ENCODE measurements around the gene ADIG.

Gene ADIG

DNA sequence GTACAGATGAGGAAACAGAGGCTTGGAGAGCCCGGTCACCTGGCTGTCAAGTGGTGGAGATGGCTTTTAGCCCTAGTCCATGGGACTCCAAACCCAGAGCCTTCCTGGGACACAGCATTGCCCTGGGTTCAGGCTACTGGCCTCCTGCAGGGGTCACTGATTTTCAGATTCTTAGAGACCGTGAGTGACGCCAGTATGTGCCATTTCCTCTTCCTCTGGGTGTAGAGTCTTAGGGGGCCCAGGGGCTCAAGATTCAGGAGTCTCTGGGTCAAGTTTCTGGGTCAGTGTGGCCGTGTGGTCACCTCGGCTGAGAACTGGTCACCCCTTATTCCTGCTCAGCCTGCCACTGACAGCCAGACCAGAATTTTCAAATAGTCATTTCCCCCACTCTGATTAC, 21.2 kb downstream of the ADIG start:
- DNase-seq = no peak
- Histone ChIP-seq H3K79me2 (ENCODE audit: low read length) (no peaks in the 10 kb centered on the region), H3F3A (ENCODE audit: insufficient read depth, low read length) (no peaks in the 10 kb centered on the region), H3K27me3 (replicated peaks; ENCODE audit: insufficient read depth, low read length) (peaks cover 12% of the 10 kb centered on the region; the same call in 1 of the 2 replicates), H3K4me1 (ENCODE audit: low read length) (no peaks in the 10 kb centered on the region), H3K27ac (ENCODE audit: low read length) (no peak overlapping the region), H3K4me2 (ENCODE audit: low read depth, low read length) (peak overlapping the region; percentile 76; the same call in 1 of the 2 replicates), H3K4me3 (ENCODE audit: low read length) (no peak overlapping the region; the same call in 1 of the 2 replicates), H3K9me2 (replicated peaks; ENCODE audit: insufficient read depth, low read length) (no peaks in the 10 kb centered on the region), H3K36me3 (replicated peaks; ENCODE audit: insufficient read depth, low read length) (no peaks in the 10 kb centered on the region), H2AFZ (ENCODE audit: low read length) (no peak overlapping the region), H4K20me1 (ENCODE audit: insufficient read depth, low read length) (no peaks in the 10 kb centered on the region), H3K9me3 (replicated peaks; ENCODE audit: insufficient read depth, low read length) (no peaks in the 10 kb centered on the region), H3K9ac (ENCODE audit: low read length) (no peak overlapping the region)
- TF ChIP-seq EZH2 (optimal IDR thresholded peaks at IDR 0.05; ENCODE audit: low read depth, low read length) (no peak), EZH2phosphoT487 (IDR thresholded peaks at IDR 0.05; ENCODE audit: low read length) (no peak)
- TF ChIP-seq, protein P1, sequence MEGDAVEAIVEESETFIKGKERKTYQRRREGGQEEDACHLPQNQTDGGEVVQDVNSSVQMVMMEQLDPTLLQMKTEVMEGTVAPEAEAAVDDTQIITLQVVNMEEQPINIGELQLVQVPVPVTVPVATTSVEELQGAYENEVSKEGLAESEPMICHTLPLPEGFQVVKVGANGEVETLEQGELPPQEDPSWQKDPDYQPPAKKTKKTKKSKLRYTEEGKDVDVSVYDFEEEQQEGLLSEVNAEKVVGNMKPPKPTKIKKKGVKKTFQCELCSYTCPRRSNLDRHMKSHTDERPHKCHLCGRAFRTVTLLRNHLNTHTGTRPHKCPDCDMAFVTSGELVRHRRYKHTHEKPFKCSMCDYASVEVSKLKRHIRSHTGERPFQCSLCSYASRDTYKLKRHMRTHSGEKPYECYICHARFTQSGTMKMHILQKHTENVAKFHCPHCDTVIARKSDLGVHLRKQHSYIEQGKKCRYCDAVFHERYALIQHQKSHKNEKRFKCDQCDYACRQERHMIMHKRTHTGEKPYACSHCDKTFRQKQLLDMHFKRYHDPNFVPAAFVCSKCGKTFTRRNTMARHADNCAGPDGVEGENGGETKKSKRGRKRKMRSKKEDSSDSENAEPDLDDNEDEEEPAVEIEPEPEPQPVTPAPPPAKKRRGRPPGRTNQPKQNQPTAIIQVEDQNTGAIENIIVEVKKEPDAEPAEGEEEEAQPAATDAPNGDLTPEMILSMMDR (IDR thresholded peaks at IDR 0.05; ENCODE audit: low read length) = no peak

DNA sequence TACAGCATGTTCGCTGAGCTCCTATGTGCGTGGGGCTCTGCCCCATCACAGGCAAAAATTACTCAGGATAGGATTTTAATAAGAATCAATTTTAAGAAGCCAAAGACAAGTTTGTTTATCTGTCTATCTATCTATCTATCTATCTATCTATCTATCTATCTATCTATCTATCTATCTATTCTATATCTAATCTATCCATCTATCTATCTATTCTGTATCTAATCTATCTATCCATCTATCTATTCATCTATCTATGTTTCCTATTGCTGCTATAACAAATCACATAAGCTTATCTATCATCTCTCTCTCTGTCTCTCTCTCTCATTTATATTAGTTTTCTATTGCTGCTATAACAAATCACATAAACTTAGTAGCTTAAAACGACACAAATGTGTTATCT, 22.3 kb downstream of the ADIG start:
- Histone ChIP-seq H3K36me3 (replicated peaks; ENCODE audit: insufficient read depth, low read length) (no peaks in the 10 kb centered on the region), H3K9ac (ENCODE audit: low read length) (no peak overlapping the region), H3K4me3 (ENCODE audit: low read length) (no peak overlapping the region), H4K20me1 (ENCODE audit: insufficient read depth, low read length) (no peaks in the 10 kb centered on the region), H3K4me1 (ENCODE audit: low read length) (peaks cover 2% of the 10 kb centered on the region; the same call in 1 of the 2 replicates), H3K9me3 (replicated peaks; ENCODE audit: insufficient read depth, low read length) (no peaks in the 10 kb centered on the region), H3K79me2 (ENCODE audit: low read length) (no peaks in the 10 kb centered on the region), H3F3A (ENCODE audit: insufficient read depth, low read length) (no peaks in the 10 kb centered on the region), H3K27ac (ENCODE audit: low read length) (no peak overlapping the region), H3K9me2 (replicated peaks; ENCODE audit: insufficient read depth, low read length) (no peaks in the 10 kb centered on the region), H2AFZ (ENCODE audit: low read length) (no peak overlapping the region), H3K4me2 (ENCODE audit: low read depth, low read length) (no peak overlapping the region), H3K27me3 (replicated peaks; ENCODE audit: insufficient read depth, low read length) (peaks cover 12% of the 10 kb centered on the region; the same call in 1 of the 2 replicates)
- TF ChIP-seq, protein P1 (IDR thresholded peaks at IDR 0.05; ENCODE audit: low read length) = no peak
- no peak for TF ChIP-seq EZH2 (optimal IDR thresholded peaks at IDR 0.05; ENCODE audit: low read depth, low read length)
- TF ChIP-seq EZH2phosphoT487 (IDR thresholded peaks at IDR 0.05; ENCODE audit: low read length) = no peak
- no peak for DNase-seq

DNA sequence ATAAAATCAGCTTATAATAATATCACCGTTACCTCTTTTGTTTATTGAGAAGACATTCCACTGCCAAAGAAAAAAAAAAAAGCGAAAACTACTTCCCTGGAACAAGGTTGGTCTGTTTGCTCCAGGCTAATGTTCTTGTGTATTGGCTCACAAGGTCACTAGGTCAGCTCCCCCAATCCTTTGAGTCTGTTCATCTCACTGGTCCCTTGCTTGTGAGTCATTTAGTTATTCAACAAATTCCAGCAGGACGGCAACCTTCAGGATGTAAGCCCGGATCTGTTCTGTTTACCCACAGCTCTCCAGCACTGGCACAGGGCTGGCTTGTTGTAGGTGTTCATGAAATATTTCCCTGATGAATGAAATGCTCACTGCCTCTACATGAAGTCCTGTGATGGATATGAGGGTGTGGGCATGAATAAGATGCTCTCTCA, 23.9 kb downstream of the ADIG start:
- no peaks in the 10 kb centered on the region for H3F3A ChIP-seq (ENCODE audit: insufficient read depth, low read length)
- no peaks in the 10 kb centered on the region for H3K9me3 ChIP-seq (replicated peaks; ENCODE audit: insufficient read depth, low read length)
- H3K27me3 ChIP-seq (replicated peaks; ENCODE audit: insufficient read depth, low read length) = peaks cover 12% of the 10 kb centered on the region; the same call in 1 of the 2 replicates
- H3K4me3 ChIP-seq (ENCODE audit: low read length) = no peak overlapping the region
- no peak for DNase-seq
- H4K20me1 ChIP-seq (ENCODE audit: insufficient read depth, low read length) = no peaks in the 10 kb centered on the region
- H3K4me1 ChIP-seq (ENCODE audit: low read length) = peaks cover 3% of the 10 kb centered on the region; the same call in 1 of the 2 replicates
- H3K9me2 ChIP-seq (replicated peaks; ENCODE audit: insufficient read depth, low read length) = no peaks in the 10 kb centered on the region
- no peaks in the 10 kb centered on the region for H3K36me3 ChIP-seq (replicated peaks; ENCODE audit: insufficient read depth, low read length)
- TF ChIP-seq, protein P1 (IDR thresholded peaks at IDR 0.05; ENCODE audit: low read length) = no peak
- TF ChIP-seq EZH2phosphoT487 (IDR thresholded peaks at IDR 0.05; ENCODE audit: low read length) (no peak), EZH2 (optimal IDR thresholded peaks at IDR 0.05; ENCODE audit: low read depth, low read length) (no peak)
- no peak overlapping the region for H2AFZ ChIP-seq (ENCODE audit: low read length)
- H3K9ac ChIP-seq (ENCODE audit: low read length) = no peak overlapping the region
- H3K4me2 ChIP-seq (ENCODE audit: low read depth, low read length) = no peak overlapping the region
- H3K27ac ChIP-seq (ENCODE audit: low read length) = no peak overlapping the region
- H3K79me2 ChIP-seq (ENCODE audit: low read length) = no peaks in the 10 kb centered on the region

All from MM.1S (cell line).